NCI-H1417 treated with DMSO at 0.1 percent for 48 hours (cell line): ENCODE measurements around the gene TMEM178A.

ENCODE experiments used
- DNase-seq: peaks from one replicate; lab custom pipeline; 2025; lab: John Stamatoyannopoulos, UW

The TMEM178A gene

GRCh38 chr2:39743269-39743776 is 77.6 kb downstream of the TMEM178A start:
- DNase-seq = no peak

- no peak for DNase-seq
Observed at GRCh38 chr2:39755466-39755865, 89.7 kb downstream of the TMEM178A start.

- DNase-seq = no peak
Observed at GRCh38 chr2:39757156-39757555, 91.4 kb downstream of the TMEM178A start.

GRCh38 chr2:39762448-39762847 is 96.7 kb downstream of the TMEM178A start:
- no peak for DNase-seq
